ENCODE data around the gene TNMD.

- TF ChIP-seq CTCF (conservative IDR thresholded peaks at IDR 0.05; ENCODE audit: low read length) (no peak), EZH2phosphoT487 (IDR thresholded peaks at IDR 0.05; ENCODE audit: borderline replicate concordance) (no peak)
These were observed 63.0 kb downstream of the TNMD start for GRCh38 chrX:100647739-100648138.

All from Loucy (cell line).